GM23338 (cell line): ENCODE results near the gene FLRT2. TPM values are rescaled to one million over a fixed set of nuclear protein-coding genes. Genes with fewer than 3 reads are reported as not detected.

ENCODE experiments used
- ATAC-seq: fragments of 200-7000 bp; cut with Tn5 transposase; 3 replicates; pipeline ENCODE4 v1.9.1; 2020
- DNase-seq: peaks from one replicate; pipeline ENCODE4 v3.0.0-alpha.2; 2015; ENCODE audit warnings: low spot score
- H2AFZ ChIP-seq: fragments of 200-600 bp; sonication (generic); 2 replicates; pipeline ENCODE4 v1.8.0; 2016; ENCODE audit warnings: antibody characterized with exemption, mild to moderate bottlenecking, moderate library complexity
- H3F3A ChIP-seq: fragments of 200-600 bp; sonication (generic); replicated peaks from 2 replicates; pipeline ENCODE4 v1.8.0; 2017; ENCODE audit warnings: antibody characterized with exemption, mixed run types, low read depth
- H3K27ac ChIP-seq: fragments of 200-600 bp; sonication (generic); 2 replicates; pipeline ENCODE4 v1.6.1; 2016; ENCODE audit warnings: low read depth
- H3K27me3 ChIP-seq: fragments of 200-600 bp; sonication (generic); 2 replicates; pipeline ENCODE4 v1.8.0; 2016; ENCODE audit warnings: mild to moderate bottlenecking, mixed run types, moderate library complexity; ENCODE audit not compliant: insufficient read depth
- H3K36me3 ChIP-seq: fragments of 200-600 bp; sonication (generic); 2 replicates; pipeline ENCODE4 v1.8.0; 2016; ENCODE audit warnings: mild to moderate bottlenecking; ENCODE audit not compliant: insufficient read depth
- H3K4me1 ChIP-seq: fragments of 200-600 bp; sonication (generic); 2 replicates; pipeline ENCODE4 v1.8.0; 2016; ENCODE audit warnings: mild to moderate bottlenecking, moderate library complexity; ENCODE audit not compliant: insufficient read depth
- H3K4me2 ChIP-seq: fragments of 200-600 bp; sonication (generic); 2 replicates; pipeline ENCODE4 v1.7.1; 2017; ENCODE audit warnings: mixed run types
- H3K4me3 ChIP-seq: fragments of 200-600 bp; sonication (generic); 2 replicates; pipeline ENCODE4 v1.6.1; 2016; ENCODE audit warnings: mixed run types
- H3K79me2 ChIP-seq: fragments of 200-600 bp; sonication (generic); replicated peaks from 2 replicates; pipeline ENCODE4 v1.8.0; 2017; ENCODE audit warnings: mild to moderate bottlenecking; ENCODE audit not compliant: insufficient read depth
- H3K9me2 ChIP-seq: fragments of 200-600 bp; sonication (generic); 2 replicates; pipeline ENCODE4 v1.8.0; 2017; ENCODE audit not compliant: insufficient read depth
- H4K20me1 ChIP-seq: fragments of 200-600 bp; sonication (generic); replicated peaks from 2 replicates; pipeline ENCODE4 v1.8.0; 2017; ENCODE audit warnings: mild to moderate bottlenecking; ENCODE audit not compliant: insufficient read depth
- H3K27ac Mint-ChIP-seq: 2 replicates; pipeline ENCODE4 v1.8.0; 2020; ENCODE audit warnings: inconsistent platforms, mild to moderate bottlenecking, moderate library complexity, mixed read lengths
- H3K27me3 Mint-ChIP-seq: 3 replicates; pipeline ENCODE4 v1.8.0; 2022; ENCODE audit warnings: low read depth, mild to moderate bottlenecking, moderate library complexity, mixed read lengths, inconsistent platforms; ENCODE audit not compliant: insufficient read depth, poor library complexity
- H3K36me3 Mint-ChIP-seq: 3 replicates; pipeline ENCODE4 v1.8.0; 2021; ENCODE audit warnings: low read depth, mild to moderate bottlenecking, inconsistent platforms, moderate library complexity, mixed read lengths
- H3K4me1 Mint-ChIP-seq: 3 replicates; pipeline ENCODE4 v1.8.0; 2020; ENCODE audit warnings: mild to moderate bottlenecking, inconsistent platforms, mixed read lengths
- H3K4me3 Mint-ChIP-seq: 3 replicates; pipeline ENCODE4 v1.8.0; 2021; ENCODE audit warnings: moderate library complexity, mild to moderate bottlenecking, inconsistent platforms, mixed read lengths
- H3K9me3 Mint-ChIP-seq: 3 replicates; pipeline ENCODE4 v1.8.0; 2020; ENCODE audit warnings: moderate library complexity, mild to moderate bottlenecking, inconsistent platforms, mixed read lengths
- CREB1 ChIP-seq: fragments of 250-450 bp; sonication (Bioruptor Pico); IDR thresholded peaks from 2 replicates; pipeline ENCODE4 v1.5.0; 2020; ENCODE audit warnings: low read depth, mild to moderate bottlenecking, moderate library complexity
- EZH2 ChIP-seq: fragments of 200-600 bp; sonication (generic); IDR thresholded peaks from one replicate; pipeline ENCODE4 v1.8.0; 2017; ENCODE audit warnings: antibody characterized with exemption, mild to moderate bottlenecking, low read depth; ENCODE audit not compliant: unreplicated experiment
- POLR2AphosphoS5 ChIP-seq: IDR thresholded peaks from 2 replicates; pipeline ENCODE4 v1.6.1; 2016; ENCODE audit warnings: antibody characterized with exemption, low read depth
- STAT1 ChIP-seq: IDR thresholded peaks from one replicate; pipeline ENCODE4 v1.6.1; 2016; ENCODE audit warnings: antibody characterized with exemption; ENCODE audit not compliant: unreplicated experiment
- ZNF331 ChIP-seq: fragments of 250-450 bp; sonication (Bioruptor Pico); IDR thresholded peaks from 2 replicates; pipeline ENCODE4 v1.5.0; 2020; ENCODE audit warnings: low read depth, mild to moderate bottlenecking, moderate library complexity
- polyA plus RNA-seq: library from polyadenylated mRNA; unstranded; fragments of >200 nt; fragmentation: Nextera tagmentation; extraction: Ambion mirVana; gene quantifications from 2 replicates; pipeline ENCODE4 v1.2.1, GENCODE V29; 2016
- total RNA-seq: library from RNA; depleted of rRNA; stranded (reverse); fragments of >200 nt; shearing (Covaris generic); gene quantifications from 2 replicates; pipeline ENCODE4 v1.2.3, GENCODE V29; 2014
- TF ChIP-seq, protein P1 (sequence below): fragments of 250-450 bp; sonication (Bioruptor Pico); IDR thresholded peaks from 2 replicates; pipeline ENCODE4 v1.5.0; 2020; ENCODE audit warnings: mild to moderate bottlenecking, moderate library complexity

The FLRT2 gene
- total and polyA plus RNA-seq, 2 experiments from 2014 or later = 4.3 to 7.4 TPM

DNA sequence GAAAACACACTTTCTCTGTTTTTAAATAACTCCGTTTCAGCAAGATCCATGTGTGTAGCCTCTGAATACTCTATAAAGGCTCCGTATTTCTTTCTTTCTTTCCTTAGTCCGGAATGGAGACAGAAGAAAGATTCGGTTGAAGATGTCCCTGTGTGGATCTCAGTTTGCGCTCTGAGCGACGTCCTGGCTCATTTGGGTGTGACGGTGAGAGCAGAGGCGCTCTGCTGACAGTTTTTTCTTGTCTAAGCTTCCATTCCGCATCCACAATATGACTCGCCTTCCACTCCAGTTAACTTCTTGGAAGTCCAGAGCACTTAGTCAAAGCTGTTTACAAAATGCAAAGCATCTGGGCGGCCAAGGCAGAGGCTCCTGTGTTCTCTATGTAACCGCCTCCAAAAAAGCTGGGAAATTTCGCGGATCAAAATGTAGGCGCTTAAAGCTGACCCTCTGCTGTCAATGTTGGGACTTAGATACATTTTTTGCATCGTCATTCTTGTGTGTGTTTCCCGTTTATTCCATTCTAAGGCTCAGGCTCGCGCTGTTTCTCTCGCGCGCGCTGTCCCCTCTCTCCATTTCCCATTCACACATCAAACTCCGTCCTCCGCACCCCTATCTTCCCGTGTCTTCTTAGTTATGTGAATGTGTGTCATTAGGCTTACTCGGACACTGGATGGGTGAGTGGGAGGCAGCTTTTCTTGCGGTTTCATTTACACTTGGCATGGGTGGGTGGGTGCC, 880 bp upstream of the FLRT2 start:
- H3K79me2 ChIP-seq = no peaks in the 10 kb centered on the region
- peak overlapping the region; percentile 95 for H2AFZ ChIP-seq
- H3K9me3 Mint-ChIP-seq = no peaks in the 10 kb centered on the region; the same call in 2 of the 3 replicates
- DNase-seq = peak; percentile 25
- no peak for ATAC-seq
- H3K36me3 Mint-ChIP-seq = no peaks in the 10 kb centered on the region
- no peaks in the 10 kb centered on the region for H3K9me2 ChIP-seq
- peak; percentile 56 for TF ChIP-seq EZH2
- no peak for TF ChIP-seq CREB1 (CRISPR knock-in tag)
- no peak for TF ChIP-seq STAT1
- H3K4me1 ChIP-seq = peaks cover 38% of the 10 kb centered on the region
- peaks cover 44% of the 10 kb centered on the region for H3K4me1 Mint-ChIP-seq
- H3K4me3 ChIP-seq = peak overlapping the region; percentile 83
- no peaks in the 10 kb centered on the region for H3K36me3 ChIP-seq
- H3K4me3 Mint-ChIP-seq = peak overlapping the region; percentile 75
- H3K27me3 ChIP-seq = peaks cover 59% of the 10 kb centered on the region
- peak overlapping the region; percentile 98 for H3K4me2 ChIP-seq
- H3K27ac Mint-ChIP-seq = no peak overlapping the region
- no peaks in the 10 kb centered on the region for H4K20me1 ChIP-seq
- H3K27ac ChIP-seq = no peak overlapping the region
- peaks cover 3% of the 10 kb centered on the region; the same call in 1 of the 2 replicates for H3F3A ChIP-seq
- H3K27me3 Mint-ChIP-seq = peaks cover 51% of the 10 kb centered on the region

DNA sequence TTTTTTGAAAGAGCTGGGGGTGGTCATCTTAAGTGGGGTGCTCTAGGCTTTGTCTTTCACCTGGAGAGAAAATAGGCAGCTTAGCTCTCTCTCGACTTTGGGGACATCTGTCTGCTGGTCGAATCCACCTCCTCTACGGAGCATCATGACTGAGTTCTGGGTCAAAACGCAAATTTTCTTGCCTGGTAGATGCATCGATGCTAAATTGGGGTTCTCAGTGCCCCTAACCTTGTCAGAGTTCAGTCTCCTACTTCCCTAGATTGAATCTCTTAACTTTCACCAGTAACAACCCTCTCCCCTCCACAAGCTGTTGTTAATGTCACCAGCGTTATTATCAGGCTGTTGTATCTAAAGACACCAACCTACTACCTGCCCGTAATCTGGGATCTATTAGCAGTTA, 682 bp downstream of the FLRT2 start:
- ATAC-seq (no peak), DNase-seq (no peak)
- Histone ChIP-seq H3K27me3 (peaks cover 74% of the 10 kb centered on the region), H3F3A (peaks cover 3% of the 10 kb centered on the region; the same call in 1 of the 2 replicates), H4K20me1 (no peaks in the 10 kb centered on the region), H3K9me2 (no peaks in the 10 kb centered on the region), H3K4me1 (peaks cover 39% of the 10 kb centered on the region), H3K4me3 (peak overlapping the region; percentile 83), H3K27ac (no peak overlapping the region), H2AFZ (peak overlapping the region; percentile 95), H3K36me3 (no peaks in the 10 kb centered on the region), H3K79me2 (0 out of 2 replicates have a peak, but pooled peaks cover 6% of the 10 kb centered on the region), H3K4me2 (peak overlapping the region; percentile 98)
- Mint-ChIP-seq H3K4me3 (peak overlapping the region; percentile 75), H3K36me3 (no peaks in the 10 kb centered on the region), H3K27me3 (peaks cover 66% of the 10 kb centered on the region), H3K9me3 (no peaks in the 10 kb centered on the region; the same call in 2 of the 3 replicates), H3K27ac (no peak overlapping the region), H3K4me1 (peaks cover 50% of the 10 kb centered on the region)
- TF ChIP-seq, protein P1, sequence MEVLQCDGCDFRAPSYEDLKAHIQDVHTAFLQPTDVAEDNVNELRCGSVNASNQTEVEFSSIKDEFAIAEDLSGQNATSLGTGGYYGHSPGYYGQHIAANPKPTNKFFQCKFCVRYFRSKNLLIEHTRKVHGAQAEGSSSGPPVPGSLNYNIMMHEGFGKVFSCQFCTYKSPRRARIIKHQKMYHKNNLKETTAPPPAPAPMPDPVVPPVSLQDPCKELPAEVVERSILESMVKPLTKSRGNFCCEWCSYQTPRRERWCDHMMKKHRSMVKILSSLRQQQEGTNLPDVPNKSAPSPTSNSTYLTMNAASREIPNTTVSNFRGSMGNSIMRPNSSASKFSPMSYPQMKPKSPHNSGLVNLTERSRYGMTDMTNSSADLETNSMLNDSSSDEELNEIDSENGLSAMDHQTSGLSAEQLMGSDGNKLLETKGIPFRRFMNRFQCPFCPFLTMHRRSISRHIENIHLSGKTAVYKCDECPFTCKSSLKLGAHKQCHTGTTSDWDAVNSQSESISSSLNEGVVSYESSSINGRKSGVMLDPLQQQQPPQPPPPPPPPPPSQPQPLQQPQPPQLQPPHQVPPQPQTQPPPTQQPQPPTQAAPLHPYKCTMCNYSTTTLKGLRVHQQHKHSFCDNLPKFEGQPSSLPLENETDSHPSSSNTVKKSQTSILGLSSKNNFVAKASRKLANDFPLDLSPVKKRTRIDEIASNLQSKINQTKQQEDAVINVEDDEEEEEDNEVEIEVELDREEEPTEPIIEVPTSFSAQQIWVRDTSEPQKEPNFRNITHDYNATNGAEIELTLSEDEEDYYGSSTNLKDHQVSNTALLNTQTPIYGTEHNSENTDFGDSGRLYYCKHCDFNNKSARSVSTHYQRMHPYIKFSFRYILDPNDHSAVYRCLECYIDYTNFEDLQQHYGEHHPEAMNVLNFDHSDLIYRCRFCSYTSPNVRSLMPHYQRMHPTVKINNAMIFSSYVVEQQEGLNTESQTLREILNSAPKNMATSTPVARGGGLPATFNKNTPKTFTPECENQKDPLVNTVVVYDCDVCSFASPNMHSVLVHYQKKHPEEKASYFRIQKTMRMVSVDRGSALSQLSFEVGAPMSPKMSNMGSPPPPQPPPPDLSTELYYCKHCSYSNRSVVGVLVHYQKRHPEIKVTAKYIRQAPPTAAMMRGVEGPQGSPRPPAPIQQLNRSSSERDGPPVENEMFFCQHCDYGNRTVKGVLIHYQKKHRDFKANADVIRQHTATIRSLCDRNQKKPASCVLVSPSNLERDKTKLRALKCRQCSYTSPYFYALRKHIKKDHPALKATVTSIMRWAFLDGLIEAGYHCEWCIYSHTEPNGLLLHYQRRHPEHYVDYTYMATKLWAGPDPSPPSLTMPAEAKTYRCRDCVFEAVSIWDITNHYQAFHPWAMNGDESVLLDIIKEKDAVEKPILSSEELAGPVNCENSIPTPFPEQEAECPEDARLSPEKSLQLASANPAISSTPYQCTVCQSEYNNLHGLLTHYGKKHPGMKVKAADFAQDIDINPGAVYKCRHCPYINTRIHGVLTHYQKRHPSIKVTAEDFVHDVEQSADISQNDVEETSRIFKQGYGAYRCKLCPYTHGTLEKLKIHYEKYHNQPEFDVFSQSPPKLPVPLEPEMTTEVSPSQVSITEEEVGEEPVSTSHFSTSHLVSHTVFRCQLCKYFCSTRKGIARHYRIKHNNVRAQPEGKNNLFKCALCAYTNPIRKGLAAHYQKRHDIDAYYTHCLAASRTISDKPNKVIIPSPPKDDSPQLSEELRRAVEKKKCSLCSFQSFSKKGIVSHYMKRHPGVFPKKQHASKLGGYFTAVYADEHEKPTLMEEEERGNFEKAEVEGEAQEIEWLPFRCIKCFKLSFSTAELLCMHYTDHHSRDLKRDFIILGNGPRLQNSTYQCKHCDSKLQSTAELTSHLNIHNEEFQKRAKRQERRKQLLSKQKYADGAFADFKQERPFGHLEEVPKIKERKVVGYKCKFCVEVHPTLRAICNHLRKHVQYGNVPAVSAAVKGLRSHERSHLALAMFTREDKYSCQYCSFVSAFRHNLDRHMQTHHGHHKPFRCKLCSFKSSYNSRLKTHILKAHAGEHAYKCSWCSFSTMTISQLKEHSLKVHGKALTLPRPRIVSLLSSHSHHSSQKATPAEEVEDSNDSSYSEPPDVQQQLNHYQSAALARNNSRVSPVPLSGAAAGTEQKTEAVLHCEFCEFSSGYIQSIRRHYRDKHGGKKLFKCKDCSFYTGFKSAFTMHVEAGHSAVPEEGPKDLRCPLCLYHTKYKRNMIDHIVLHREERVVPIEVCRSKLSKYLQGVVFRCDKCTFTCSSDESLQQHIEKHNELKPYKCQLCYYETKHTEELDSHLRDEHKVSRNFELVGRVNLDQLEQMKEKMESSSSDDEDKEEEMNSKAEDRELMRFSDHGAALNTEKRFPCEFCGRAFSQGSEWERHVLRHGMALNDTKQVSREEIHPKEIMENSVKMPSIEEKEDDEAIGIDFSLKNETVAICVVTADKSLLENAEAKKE (CRISPR knock-in tag) = no peak
- TF ChIP-seq ZNF331 (CRISPR knock-in tag) (no peak), POLR2AphosphoS5 (no peak), EZH2 (peak; percentile 56)
